HepG2 (cell line): ENCODE results near the gene SCN4B. TPM values are rescaled to one million over a fixed set of nuclear protein-coding genes. Genes with fewer than 3 reads are reported as not detected.

Source experiments
- CBX2 ChIP-seq, 2 experiments: fragments of 200-600 bp in 1 of 2; sonication (generic); formaldehyde crosslinking in 1 of 2; IDR thresholded peaks; 2 replicates each; pipeline versions ENCODE4 v1.7.0 to v1.8.1; 2018 to 2022; ENCODE audit warnings: low read depth in 2 of 2, low read length in 1 of 2, mild to moderate bottlenecking in 1 of 2, missing genetic modification reagents in 1 of 2
- HNRNPUL1 ChIP-seq: fragments of 200-400 bp; formaldehyde crosslinking; IDR thresholded peaks from 2 replicates; pipeline ENCODE4 v1.6.1; 2017; ENCODE audit warnings: low read depth, mild to moderate bottlenecking, low read length, moderate library complexity
- MATR3 ChIP-seq: sonication (generic); formaldehyde crosslinking; IDR thresholded peaks from 2 replicates; pipeline ENCODE4 v1.4.0; 2020; ENCODE audit warnings: missing genetic modification reagents
- PCBP1 ChIP-seq: fragments of 200-400 bp; formaldehyde crosslinking; IDR thresholded peaks from 2 replicates; pipeline ENCODE4 v1.6.1; 2017; ENCODE audit warnings: mild to moderate bottlenecking, low read depth, low read length, borderline replicate concordance
- SRSF9 ChIP-seq: fragments of 200-400 bp; formaldehyde crosslinking; IDR thresholded peaks from 2 replicates; pipeline ENCODE4 v1.6.1; 2018; ENCODE audit warnings: borderline replicate concordance, mild to moderate bottlenecking, low read depth, low read length; ENCODE audit not compliant: insufficient read depth, poor library complexity, severe bottlenecking
- TEAD2 ChIP-seq: sonication (generic); formaldehyde crosslinking; IDR thresholded peaks from 2 replicates; pipeline ENCODE4 v1.9.0; 2021; ENCODE audit warnings: missing genetic modification reagents
- ZFP62 ChIP-seq: sonication (generic); formaldehyde crosslinking; IDR thresholded peaks from 2 replicates; pipeline ENCODE4 v1.4.0; 2020; ENCODE audit warnings: missing genetic modification reagents
- ZNF160 ChIP-seq: sonication (generic); formaldehyde crosslinking; IDR thresholded peaks from 2 replicates; pipeline ENCODE4 v1.8.0; 2022; ENCODE audit warnings: mild to moderate bottlenecking, inconsistent platforms, missing genetic modification reagents
- ZNF235 ChIP-seq: sonication (generic); formaldehyde crosslinking; IDR thresholded peaks from 2 replicates; pipeline ENCODE4 v1.8.1; 2023; ENCODE audit warnings: mild to moderate bottlenecking, missing genetic modification reagents, borderline replicate concordance
- ZNF619 ChIP-seq: sonication (generic); formaldehyde crosslinking; IDR thresholded peaks from 2 replicates; pipeline ENCODE4 v1.4.0; 2020; ENCODE audit warnings: mild to moderate bottlenecking, missing genetic modification reagents
- polyA plus RNA-seq, 8 experiments: library from polyadenylated mRNA; depleted of rRNA in 3 of 8; stranded (reverse) in 7 of 8; unstranded in 1 of 8; fragments of >200 nt; fragmentation: Illumina TruSeq in 4 of 8; extraction: Trizol in 4 of 8; gene quantifications; 2 replicates each; pipeline versions ENCODE4 v1.2.1 to v1.2.3, GENCODE V29; 2011 to 2016; ENCODE audit warnings: low read depth in 4 of 8, missing spikeins in 1 of 8, mixed read lengths in 1 of 8; ENCODE audit not compliant: insufficient read depth in 1 of 8
- total RNA-seq, 5 experiments: library from RNA; depleted of rRNA; stranded (reverse); fragments of >200 nt; fragmentation: Illumina TruSeq; extraction: Trizol; gene quantifications; 2 replicates each; pipeline ENCODE4 v1.2.3, GENCODE V29; 2016; ENCODE audit warnings: low read depth in 1 of 5
- TF ChIP-seq, protein P1 (sequence below): sonication (generic); formaldehyde crosslinking; IDR thresholded peaks from 2 replicates; pipeline ENCODE4 v1.4.0; 2020; ENCODE audit warnings: missing genetic modification reagents
- TF ChIP-seq, protein P2 (sequence below): sonication (generic); formaldehyde crosslinking; IDR thresholded peaks from one replicate; pipeline ENCODE4 v1.5.1; 2020; ENCODE audit warnings: mild to moderate bottlenecking, missing genetic modification reagents; ENCODE audit errors: not compliant biosample characterization
- TF ChIP-seq, protein P3 (sequence below): sonication (generic); formaldehyde crosslinking; IDR thresholded peaks from 2 replicates; pipeline ENCODE4 v1.5.1; 2020; ENCODE audit warnings: missing genetic modification reagents, mild to moderate bottlenecking, borderline replicate concordance

The SCN4B gene
- total and polyA plus RNA-seq, 2 of the 13 experiments (the other 11 are each of a cell fraction or from before 2014, with no cell fraction given) = 0.04 to 0.29 TPM

DNA sequence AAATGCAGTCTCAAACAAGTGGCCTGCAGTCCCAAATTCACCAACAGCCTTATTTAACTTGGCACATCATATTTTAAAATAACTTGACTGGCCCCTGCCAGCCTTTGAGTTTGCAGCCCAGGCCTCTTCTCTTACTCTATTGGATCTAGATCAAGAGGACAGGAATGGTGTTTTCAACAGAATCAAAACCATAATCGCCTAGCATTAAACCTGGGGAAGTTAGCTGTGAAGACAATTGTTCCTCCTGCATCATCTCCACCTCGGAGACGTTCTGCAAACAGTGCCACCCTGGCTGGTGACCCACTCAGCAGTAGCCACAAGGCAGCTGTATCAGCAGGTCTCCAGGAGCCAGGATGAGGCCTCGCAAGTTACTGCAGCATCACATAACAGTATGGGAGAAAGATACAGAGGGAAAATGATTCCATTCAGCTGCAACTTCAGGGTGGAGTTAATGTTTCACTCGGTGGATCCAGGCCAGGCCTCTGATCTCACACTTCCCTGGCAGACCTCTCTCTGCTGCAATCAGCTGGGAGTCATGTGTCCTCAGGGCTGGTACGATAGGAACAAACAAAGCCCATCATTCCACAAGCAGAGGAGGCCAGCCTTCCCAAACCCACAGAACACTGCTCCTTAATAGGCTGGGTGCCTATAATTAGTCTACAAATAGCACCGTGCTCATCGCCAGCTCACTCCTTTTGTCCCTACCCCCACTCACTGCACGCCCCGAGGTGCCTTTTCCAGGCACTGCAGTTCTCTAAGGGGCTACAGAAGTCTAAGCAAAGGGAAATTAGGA is 42.4 kb upstream of the SCN4B start (continued):
- TF ChIP-seq, protein P1, sequence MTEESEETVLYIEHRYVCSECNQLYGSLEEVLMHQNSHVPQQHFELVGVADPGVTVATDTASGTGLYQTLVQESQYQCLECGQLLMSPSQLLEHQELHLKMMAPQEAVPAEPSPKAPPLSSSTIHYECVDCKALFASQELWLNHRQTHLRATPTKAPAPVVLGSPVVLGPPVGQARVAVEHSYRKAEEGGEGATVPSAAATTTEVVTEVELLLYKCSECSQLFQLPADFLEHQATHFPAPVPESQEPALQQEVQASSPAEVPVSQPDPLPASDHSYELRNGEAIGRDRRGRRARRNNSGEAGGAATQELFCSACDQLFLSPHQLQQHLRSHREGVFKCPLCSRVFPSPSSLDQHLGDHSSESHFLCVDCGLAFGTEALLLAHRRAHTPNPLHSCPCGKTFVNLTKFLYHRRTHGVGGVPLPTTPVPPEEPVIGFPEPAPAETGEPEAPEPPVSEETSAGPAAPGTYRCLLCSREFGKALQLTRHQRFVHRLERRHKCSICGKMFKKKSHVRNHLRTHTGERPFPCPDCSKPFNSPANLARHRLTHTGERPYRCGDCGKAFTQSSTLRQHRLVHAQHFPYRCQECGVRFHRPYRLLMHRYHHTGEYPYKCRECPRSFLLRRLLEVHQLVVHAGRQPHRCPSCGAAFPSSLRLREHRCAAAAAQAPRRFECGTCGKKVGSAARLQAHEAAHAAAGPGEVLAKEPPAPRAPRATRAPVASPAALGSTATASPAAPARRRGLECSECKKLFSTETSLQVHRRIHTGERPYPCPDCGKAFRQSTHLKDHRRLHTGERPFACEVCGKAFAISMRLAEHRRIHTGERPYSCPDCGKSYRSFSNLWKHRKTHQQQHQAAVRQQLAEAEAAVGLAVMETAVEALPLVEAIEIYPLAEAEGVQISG (CRISPR knock-in tag) = peak; percentile 77
- TF ChIP-seq MATR3 (CRISPR knock-in tag) = no peak
- TF ChIP-seq HNRNPUL1 = peak; percentile 79; the same call in 1 of the 2 replicates
- TF ChIP-seq ZNF235 (CRISPR knock-in tag) = no peak
- TF ChIP-seq, protein P2, sequence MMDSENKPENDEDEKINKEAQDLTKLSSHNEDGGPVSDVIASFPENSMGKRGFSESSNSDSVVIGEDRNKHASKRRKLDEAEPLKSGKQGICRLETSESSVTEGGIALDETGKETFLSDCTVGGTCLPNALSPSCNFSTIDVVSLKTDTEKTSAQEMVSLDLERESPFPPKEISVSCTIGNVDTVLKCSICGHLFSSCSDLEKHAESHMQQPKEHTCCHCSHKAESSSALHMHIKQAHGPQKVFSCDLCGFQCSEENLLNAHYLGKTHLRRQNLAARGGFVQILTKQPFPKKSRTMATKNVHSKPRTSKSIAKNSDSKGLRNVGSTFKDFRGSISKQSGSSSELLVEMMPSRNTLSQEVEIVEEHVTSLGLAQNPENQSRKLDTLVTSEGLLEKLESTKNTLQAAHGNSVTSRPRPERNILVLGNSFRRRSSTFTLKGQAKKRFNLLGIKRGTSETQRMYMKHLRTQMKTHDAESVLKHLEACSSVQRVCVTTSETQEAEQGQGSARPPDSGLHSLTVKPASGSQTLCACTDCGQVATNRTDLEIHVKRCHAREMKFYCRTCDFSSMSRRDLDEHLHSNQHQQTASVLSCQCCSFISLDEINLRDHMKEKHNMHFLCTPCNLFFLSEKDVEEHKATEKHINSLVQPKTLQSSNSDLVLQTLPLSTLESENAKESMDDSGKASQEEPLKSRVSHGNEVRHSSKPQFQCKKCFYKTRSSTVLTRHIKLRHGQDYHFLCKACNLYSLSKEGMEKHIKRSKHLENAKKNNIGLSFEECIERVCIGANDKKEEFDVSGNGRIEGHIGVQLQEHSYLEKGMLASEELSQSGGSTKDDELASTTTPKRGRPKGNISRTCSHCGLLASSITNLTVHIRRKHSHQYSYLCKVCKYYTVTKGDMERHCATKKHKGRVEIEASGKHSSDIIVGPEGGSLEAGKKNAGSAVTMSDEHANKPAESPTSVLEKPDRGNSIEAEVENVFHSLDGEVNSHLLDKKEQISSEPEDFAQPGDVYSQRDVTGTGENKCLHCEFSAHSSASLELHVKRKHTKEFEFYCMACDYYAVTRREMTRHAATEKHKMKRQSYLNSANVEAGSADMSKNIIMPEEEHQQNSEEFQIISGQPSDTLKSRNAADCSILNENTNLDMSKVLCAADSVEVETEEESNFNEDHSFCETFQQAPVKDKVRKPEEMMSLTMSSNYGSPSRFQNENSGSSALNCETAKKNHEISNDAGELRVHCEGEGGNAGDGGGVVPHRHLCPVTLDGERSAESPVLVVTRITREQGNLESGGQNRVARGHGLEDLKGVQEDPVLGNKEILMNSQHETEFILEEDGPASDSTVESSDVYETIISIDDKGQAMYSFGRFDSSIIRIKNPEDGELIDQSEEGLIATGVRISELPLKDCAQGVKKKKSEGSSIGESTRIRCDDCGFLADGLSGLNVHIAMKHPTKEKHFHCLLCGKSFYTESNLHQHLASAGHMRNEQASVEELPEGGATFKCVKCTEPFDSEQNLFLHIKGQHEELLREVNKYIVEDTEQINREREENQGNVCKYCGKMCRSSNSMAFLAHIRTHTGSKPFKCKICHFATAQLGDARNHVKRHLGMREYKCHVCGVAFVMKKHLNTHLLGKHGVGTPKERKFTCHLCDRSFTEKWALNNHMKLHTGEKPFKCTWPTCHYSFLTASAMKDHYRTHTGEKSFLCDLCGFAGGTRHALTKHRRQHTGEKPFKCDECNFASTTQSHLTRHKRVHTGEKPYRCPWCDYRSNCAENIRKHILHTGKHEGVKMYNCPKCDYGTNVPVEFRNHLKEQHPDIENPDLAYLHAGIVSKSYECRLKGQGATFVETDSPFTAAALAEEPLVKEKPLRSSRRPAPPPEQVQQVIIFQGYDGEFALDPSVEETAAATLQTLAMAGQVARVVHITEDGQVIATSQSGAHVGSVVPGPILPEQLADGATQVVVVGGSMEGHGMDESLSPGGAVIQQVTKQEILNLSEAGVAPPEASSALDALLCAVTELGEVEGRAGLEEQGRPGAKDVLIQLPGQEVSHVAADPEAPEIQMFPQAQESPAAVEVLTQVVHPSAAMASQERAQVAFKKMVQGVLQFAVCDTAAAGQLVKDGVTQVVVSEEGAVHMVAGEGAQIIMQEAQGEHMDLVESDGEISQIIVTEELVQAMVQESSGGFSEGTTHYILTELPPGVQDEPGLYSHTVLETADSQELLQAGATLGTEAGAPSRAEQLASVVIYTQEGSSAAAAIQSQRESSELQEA (CRISPR knock-in tag) = no peak
- peak; percentile 53 for TF ChIP-seq ZNF619
- no peak for TF ChIP-seq ZNF160 (CRISPR knock-in tag)
- TF ChIP-seq ZFP62 (CRISPR knock-in tag) = no peak
- TF ChIP-seq CBX2 (IDR thresholded peaks at IDR 0.05; ENCODE audit: low read depth, low read length) = no peak
- no peak for TF ChIP-seq CBX2 (CRISPR knock-in tag; IDR thresholded peaks at IDR 0.05; ENCODE audit: low read depth)
- TF ChIP-seq SRSF9 = no peak
- TF ChIP-seq PCBP1 = no peak
- TF ChIP-seq, protein P3, sequence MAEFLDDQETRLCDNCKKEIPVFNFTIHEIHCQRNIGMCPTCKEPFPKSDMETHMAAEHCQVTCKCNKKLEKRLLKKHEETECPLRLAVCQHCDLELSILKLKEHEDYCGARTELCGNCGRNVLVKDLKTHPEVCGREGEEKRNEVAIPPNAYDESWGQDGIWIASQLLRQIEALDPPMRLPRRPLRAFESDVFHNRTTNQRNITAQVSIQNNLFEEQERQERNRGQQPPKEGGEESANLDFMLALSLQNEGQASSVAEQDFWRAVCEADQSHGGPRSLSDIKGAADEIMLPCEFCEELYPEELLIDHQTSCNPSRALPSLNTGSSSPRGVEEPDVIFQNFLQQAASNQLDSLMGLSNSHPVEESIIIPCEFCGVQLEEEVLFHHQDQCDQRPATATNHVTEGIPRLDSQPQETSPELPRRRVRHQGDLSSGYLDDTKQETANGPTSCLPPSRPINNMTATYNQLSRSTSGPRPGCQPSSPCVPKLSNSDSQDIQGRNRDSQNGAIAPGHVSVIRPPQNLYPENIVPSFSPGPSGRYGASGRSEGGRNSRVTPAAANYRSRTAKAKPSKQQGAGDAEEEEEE = peak; percentile 75; the same call in 1 of the 2 replicates
- no peak for TF ChIP-seq TEAD2 (CRISPR knock-in tag)
